ENCODE data around the gene C12orf57.

GRCh38 chr12:6939191-6939540, 4.7 kb upstream of the C12orf57 start:
- TF ChIP-seq, protein P1, sequence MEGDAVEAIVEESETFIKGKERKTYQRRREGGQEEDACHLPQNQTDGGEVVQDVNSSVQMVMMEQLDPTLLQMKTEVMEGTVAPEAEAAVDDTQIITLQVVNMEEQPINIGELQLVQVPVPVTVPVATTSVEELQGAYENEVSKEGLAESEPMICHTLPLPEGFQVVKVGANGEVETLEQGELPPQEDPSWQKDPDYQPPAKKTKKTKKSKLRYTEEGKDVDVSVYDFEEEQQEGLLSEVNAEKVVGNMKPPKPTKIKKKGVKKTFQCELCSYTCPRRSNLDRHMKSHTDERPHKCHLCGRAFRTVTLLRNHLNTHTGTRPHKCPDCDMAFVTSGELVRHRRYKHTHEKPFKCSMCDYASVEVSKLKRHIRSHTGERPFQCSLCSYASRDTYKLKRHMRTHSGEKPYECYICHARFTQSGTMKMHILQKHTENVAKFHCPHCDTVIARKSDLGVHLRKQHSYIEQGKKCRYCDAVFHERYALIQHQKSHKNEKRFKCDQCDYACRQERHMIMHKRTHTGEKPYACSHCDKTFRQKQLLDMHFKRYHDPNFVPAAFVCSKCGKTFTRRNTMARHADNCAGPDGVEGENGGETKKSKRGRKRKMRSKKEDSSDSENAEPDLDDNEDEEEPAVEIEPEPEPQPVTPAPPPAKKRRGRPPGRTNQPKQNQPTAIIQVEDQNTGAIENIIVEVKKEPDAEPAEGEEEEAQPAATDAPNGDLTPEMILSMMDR (IDR thresholded peaks at IDR 0.05): no peak
- TF ChIP-seq ZFX (IDR thresholded peaks at IDR 0.05; ENCODE audit: borderline replicate concordance): no peak
